Mucosa of rectum (tissue), 2 donors: Measurements from ENCODE around the gene TMEM240.

Experiments
- H3K27ac ChIP-seq, 2 donors: one replicate each; pipeline ENCODE4 v1.7.0; 2013; ENCODE audit warnings: inconsistent platforms in 2 of 2, low read depth in 2 of 2, low read length in 2 of 2
- H3K27me3 ChIP-seq, 2 donors: one replicate each; pipeline ENCODE4 v1.7.0; 2013; ENCODE audit warnings: low read length in 2 of 2; ENCODE audit not compliant: control insufficient read depth in 2 of 2, insufficient read depth in 2 of 2
- H3K36me3 ChIP-seq, 2 donors: one replicate each; pipeline ENCODE4 v1.7.0; 2013; ENCODE audit warnings: low read length in 2 of 2; ENCODE audit not compliant: control insufficient read depth in 2 of 2, insufficient read depth in 2 of 2
- H3K4me1 ChIP-seq, 2 donors: one replicate each; pipeline ENCODE4 v1.7.0; 2013; ENCODE audit warnings: low read length in 2 of 2, mild to moderate bottlenecking in 1 of 2; ENCODE audit not compliant: control insufficient read depth in 2 of 2, insufficient read depth in 2 of 2
- H3K4me3 ChIP-seq, 2 donors: one replicate each; pipeline ENCODE4 v1.7.0; 2013; ENCODE audit warnings: low read length in 2 of 2
- H3K9ac ChIP-seq, 2 donors: one replicate each; pipeline ENCODE4 v1.7.0; 2013; ENCODE audit warnings: low read length in 2 of 2, low read depth in 1 of 2, mild to moderate bottlenecking in 1 of 2
- H3K9me3 ChIP-seq, 2 donors: one replicate each; pipeline ENCODE4 v1.7.0; 2013; ENCODE audit warnings: low read length in 2 of 2; ENCODE audit not compliant: control insufficient read depth in 2 of 2
- donor health status: healthy.
- donor health status: Normal muscosa, but diverticular disease.

The TMEM240 gene

DNA sequence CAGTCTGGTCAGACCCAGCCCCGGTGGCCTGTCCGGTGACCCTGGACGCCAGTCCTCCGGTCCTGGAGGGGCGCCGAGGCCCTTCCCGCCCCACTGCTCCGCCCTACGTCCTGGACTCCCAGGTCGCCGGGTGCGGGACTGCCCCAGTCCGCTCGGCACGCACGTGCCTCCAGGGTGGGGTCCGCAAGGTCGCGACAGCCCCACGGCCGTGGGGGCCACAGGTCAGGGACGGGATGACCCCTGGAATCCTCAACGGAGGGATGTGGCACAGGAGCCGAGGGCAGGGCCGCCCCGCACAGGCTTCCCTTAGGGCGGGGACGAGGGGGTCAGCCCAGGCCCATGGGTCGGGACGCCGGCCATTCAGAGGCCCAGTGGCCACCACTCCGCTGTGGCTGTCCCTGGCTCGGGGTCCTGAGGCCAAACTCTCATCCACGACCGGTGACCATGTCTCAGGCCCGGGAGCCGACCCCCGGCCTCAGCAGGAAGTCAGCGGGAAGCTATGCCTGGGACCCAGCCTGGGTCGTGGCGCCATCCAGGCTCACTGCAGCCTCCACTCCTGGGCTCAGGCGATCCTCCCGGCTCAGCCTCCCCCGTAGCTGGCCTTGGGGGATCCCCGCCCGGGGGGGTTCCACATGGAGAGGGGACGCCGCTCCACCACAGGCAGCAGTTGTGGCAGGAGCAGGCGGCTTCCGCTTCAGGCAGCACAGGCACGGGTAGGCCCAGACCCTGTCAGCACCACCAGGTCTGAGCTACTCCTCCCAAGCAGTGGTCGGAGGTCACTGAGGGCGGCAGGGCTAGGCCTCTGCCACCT lies 599 bp upstream of the TMEM240 start:
- peak overlapping the region; percentile 14 to 23 for H3K9ac ChIP-seq
- peaks cover 10 to 20% of the 10 kb centered on the region in 2 donors for H3K36me3 ChIP-seq
- H3K9me3 ChIP-seq, result no peaks in the 10 kb centered on the region
- H3K27ac ChIP-seq, result peak overlapping the region in 1 of 2 donors; percentile 16
- peak overlapping the region; percentile 26 to 54 for H3K4me3 ChIP-seq
- peaks cover 0 to 4% of the 10 kb centered on the region in 2 donors for H3K4me1 ChIP-seq
- H3K27me3 ChIP-seq, result no peaks in the 10 kb centered on the region

DNA sequence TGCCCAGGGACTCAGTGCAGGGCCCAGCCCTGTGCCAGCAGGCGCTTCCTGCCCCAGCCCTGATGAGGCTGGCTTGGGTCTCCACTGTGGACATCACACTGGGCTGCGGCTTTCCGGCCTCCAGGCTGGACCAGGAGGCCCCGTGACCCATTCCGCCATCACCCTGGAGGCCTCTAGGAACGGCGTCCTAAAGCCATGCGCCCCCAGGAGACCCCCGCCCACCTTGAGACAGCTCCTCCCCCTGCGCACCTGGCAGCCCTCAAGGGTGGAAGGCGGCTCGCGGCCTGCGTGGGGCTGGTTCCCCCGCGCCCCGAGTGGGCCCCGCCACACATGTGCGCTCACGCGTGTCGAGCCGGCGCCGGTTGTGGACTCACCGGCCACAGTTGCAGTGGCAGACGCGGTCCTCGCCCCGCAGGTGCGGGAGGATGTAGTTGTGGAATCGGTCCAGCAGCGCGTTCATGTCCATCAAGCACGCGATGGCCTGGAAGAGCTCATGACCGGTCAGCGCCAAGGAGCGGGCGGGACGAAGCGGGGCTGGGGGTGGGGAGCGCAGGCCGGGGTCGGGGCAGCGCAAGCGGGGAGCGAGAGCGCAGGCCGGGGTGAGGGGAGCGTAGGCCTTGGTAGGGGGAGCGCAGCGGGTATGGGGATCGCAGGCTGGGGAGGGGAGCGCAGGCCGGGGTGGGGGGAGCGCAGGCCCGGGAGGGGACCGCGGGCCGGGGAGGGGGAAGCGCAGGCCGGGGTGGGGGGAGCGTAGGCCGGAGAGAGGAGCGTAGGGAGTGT lies 924 bp downstream of the TMEM240 start:
- no peak overlapping the region for H3K9ac ChIP-seq

DNA sequence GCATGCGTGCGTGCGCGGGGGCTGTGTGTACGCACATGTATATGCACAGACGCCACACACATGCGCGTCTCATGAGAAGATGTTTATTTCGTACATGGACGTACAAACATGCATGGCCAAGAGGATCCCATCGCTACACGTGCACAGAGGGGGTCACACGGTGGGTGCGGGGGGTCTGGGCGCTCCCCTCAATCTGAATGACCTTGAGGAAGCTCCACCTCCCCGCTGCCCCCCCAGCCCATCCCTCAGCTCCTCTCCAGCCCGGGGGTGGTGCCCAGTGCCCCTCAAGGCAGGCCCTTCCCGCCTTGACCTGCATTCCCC lies 1.5 kb downstream of the TMEM240 start:
- Histone ChIP-seq H3K27me3 (no peaks in the 10 kb centered on the region), H3K4me3 (no peak overlapping the region), H3K9me3 (no peaks in the 10 kb centered on the region), H3K36me3 (peaks cover 10 to 18% of the 10 kb centered on the region in 2 donors), H3K27ac (no peak overlapping the region), H3K4me1 (peaks cover 0 to 4% of the 10 kb centered on the region in 2 donors), H3K9ac (no peak overlapping the region)

More for the DNA sequence above, 924 bp downstream of the TMEM240 start:
- Histone ChIP-seq H3K9me3 (no peaks in the 10 kb centered on the region), H3K27ac (no peak overlapping the region), H3K4me1 (peaks cover 0 to 4% of the 10 kb centered on the region in 2 donors), H3K4me3 (peak overlapping the region in 1 of 2 donors; percentile 48), H3K27me3 (no peaks in the 10 kb centered on the region), H3K36me3 (peaks cover 10 to 20% of the 10 kb centered on the region in 2 donors)

DNA sequence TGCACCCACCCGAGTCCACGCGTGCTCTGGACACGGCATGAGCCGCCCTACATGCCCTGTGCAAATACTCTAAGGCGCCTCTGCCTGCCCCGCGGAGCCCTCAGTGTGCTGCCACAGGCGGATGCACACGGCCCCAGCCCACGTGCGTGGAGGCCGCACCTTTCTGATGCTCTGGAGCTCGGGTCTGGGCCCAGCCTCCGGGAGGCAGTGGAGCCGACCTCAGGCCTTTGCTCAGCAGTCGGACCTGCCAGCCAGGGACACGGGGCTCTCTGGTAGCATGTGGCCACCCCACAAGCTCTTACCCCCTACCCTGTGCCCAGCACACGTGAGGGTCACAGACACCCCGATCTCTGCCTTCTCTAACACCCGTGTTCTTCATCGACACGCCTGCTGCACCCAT lies 2.1 kb downstream of the TMEM240 start:
- H3K9ac ChIP-seq, result no peak overlapping the region
- H3K36me3 ChIP-seq, result peaks cover 10 to 16% of the 10 kb centered on the region in 2 donors
- H3K27ac ChIP-seq, result no peak overlapping the region
- H3K9me3 ChIP-seq, result no peaks in the 10 kb centered on the region
- no peak overlapping the region for H3K4me3 ChIP-seq
- H3K27me3 ChIP-seq, result no peaks in the 10 kb centered on the region
- H3K4me1 ChIP-seq, result peaks cover 0 to 4% of the 10 kb centered on the region in 2 donors

DNA sequence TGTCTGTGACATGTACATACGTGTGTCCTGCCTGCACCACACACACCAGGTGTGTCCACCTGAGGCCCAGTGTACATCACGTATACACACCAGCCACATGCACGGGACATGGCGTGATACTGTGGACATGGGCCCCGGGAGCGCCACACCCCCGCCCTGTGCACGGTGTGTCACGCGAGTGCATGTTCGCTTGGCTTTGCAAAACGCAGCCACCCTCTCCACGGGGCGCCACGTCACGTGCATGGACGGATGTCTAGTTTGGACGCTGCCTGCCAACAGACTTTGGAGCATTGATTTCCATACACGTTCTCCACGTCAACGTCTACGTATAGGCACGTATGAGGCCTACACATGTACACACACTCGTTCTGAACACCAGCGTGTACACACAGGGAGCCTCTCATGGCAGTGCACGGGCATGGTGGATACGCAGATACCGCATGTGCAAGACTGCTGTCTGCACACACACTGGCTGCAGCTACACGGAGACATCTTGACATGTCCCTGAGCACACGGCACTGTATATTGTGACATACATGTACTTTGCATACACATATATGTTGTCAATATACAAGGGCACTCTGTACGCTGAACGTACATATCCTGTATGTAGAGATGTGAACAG lies 2.7 kb downstream of the TMEM240 start:
- Histone ChIP-seq H3K27me3 (no peaks in the 10 kb centered on the region), H3K36me3 (peaks cover 10 to 11% of the 10 kb centered on the region in 2 donors), H3K9me3 (no peaks in the 10 kb centered on the region), H3K9ac (no peak overlapping the region), H3K4me3 (no peak overlapping the region), H3K27ac (no peak overlapping the region), H3K4me1 (peaks cover 0 to 4% of the 10 kb centered on the region in 2 donors)

DNA sequence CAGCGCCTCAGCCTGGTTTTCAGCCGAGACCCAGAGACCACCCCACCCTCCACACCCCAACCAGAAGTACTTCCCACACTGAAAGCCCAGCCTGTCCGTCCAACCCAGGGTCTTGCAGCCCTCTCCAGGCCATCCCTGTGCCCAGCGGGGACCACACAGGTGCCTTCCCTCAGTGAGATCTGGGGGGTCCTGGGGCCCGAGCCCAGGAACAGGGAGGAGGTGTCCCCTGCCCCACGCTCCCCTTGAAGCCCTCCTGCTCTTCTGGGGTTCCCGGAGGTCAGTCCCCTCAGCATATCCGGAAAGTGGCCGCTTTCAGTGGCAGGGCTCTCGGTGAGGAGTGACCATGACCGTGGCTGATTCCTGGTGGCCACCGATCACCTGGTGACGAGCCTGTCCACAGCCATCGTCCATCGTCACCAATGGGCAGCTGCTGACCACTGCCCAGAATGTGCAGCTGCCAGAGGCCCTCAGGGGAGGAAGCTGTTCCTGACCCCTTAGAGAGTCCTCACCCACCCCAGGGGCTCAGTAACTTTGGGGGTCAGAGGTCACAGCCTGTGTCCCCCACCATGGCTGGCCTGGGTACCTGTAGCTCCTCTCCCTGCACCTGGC lies 3.4 kb downstream of the TMEM240 start:
- Histone ChIP-seq H3K36me3 (peaks cover 5 to 10% of the 10 kb centered on the region in 2 donors), H3K27me3 (no peaks in the 10 kb centered on the region), H3K4me1 (peaks cover 0 to 4% of the 10 kb centered on the region in 2 donors), H3K27ac (no peak overlapping the region), H3K4me3 (no peak overlapping the region), H3K9me3 (no peaks in the 10 kb centered on the region), H3K9ac (no peak overlapping the region)

DNA sequence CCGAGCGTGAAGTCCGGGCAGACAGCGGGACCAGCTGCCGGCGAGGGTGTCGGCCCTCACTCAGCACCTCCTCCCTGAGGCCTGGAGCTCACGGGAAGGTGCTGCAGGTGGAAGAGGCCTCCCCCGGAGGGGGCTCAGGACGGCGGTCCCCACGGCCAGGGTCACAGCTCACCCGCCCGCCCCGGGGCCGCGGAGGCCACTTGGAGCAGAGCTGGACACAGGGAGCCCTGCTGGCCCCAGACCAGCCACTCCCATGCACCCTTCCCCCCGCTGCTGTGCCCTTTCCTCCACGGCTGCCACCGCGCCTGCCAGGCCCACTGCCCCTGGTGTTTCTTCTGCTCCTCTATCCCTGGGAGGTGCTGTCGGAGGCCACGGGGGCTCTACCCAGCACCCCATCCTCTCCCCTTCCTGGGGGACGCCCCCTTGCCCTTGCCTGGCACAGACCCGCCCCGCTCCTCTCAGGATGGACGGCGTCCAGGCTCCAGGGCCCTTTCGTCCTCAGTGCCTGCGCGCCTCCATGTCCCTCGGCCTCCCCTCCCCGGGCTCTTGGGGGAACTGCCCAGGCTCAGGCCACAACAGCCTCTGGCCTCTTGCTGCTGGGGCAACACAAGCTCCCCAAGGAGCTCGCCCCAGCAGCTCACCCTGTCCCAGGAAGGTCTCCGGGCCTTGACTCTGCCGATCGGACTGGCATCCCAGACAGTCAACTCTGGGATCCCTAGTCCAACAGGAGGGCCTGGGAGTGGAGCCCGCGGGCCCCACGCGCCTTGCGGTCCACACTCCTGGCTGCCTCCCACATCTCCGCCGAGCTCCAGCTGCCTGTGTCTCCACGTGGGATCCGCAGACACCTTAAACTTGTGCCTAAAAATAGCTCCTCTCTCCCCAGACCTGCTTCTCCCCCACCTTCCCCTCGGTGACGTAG lies 4.1 kb downstream of the TMEM240 start:
- Histone ChIP-seq H3K4me3 (no peak overlapping the region), H3K36me3 (peaks cover 0 to 4% of the 10 kb centered on the region in 2 donors), H3K9me3 (no peaks in the 10 kb centered on the region), H3K9ac (no peak overlapping the region), H3K4me1 (peaks cover 0 to 4% of the 10 kb centered on the region in 2 donors), H3K27ac (no peak overlapping the region), H3K27me3 (no peaks in the 10 kb centered on the region)

DNA sequence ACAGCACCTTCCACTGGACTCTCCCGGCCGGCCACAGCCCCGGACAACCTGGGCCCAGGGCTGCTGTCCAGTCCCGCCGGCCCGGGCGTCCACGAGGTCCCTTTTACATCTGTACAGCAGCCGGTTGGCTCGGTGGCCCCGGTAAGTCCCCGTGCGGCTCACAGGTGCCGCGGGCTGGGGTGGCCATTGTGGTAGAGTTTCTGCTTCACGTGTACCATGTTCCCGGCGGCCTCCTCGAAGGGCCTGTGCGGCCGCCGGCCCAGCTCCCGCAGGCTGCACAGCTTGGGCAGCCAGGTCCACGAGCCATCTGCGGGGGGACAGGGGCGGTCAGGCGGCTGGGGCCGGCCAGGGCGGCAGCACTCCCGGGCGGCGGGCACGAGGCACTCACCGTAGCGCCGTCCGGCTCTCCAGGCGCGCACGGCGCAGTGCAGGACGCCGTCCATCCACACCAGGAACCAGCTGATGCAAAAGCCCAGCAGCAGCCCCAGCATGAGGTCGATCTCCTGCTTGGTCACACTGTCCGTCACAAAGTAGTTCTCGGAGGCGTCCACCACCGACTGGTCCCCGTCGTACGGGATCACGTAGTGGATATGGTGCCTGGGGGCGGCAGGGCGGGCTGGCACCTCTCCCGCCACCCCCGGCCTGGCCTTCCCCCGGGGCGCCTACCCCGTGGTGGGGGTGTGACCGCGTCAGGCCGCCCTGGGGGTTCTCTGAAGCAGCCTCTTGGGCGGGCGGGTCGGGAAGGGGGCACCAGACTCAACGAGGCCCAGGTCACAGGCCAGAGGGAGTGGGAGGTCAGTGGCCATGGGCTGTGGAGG lies 5.0 kb downstream of the TMEM240 start:
- H3K36me3 ChIP-seq, result no peaks in the 10 kb centered on the region
- no peak overlapping the region for H3K9ac ChIP-seq
- no peak overlapping the region for H3K4me3 ChIP-seq
- no peaks in the 10 kb centered on the region for H3K27me3 ChIP-seq
- no peaks in the 10 kb centered on the region for H3K9me3 ChIP-seq
- peaks cover 0 to 4% of the 10 kb centered on the region in 2 donors for H3K4me1 ChIP-seq
- no peak overlapping the region for H3K27ac ChIP-seq
